ENCODE measurements around the gene ANKRD17.

GRCh38 chr4:73178389-73178788, 80.2 kb downstream of the ANKRD17 start:
- TF ChIP-seq ARNT (IDR thresholded peaks at IDR 0.05) (no peak), TAF1 (IDR thresholded peaks at IDR 0.05; ENCODE audit: control insufficient read depth, extremely low read depth, insufficient read depth, low read length, severe bottlenecking) (no peak), NFATC3 (IDR thresholded peaks at IDR 0.05) (no peak), ZNF76 (CRISPR knock-in tag; IDR thresholded peaks at IDR 0.05; ENCODE audit: borderline replicate concordance) (no peak), TOE1 (IDR thresholded peaks at IDR 0.05; ENCODE audit: borderline replicate concordance) (no peak), TOE1 (CRISPR knock-in tag; IDR thresholded peaks at IDR 0.05; ENCODE audit: borderline replicate concordance, low read depth) (no peak), ZBTB26 (CRISPR knock-in tag; IDR thresholded peaks at IDR 0.05) (no peak), POU5F1 (IDR thresholded peaks at IDR 0.05; ENCODE audit: borderline replicate concordance, low read depth, low read length, partially characterized antibody) (no peak), RFX7 (CRISPR knock-in tag; IDR thresholded peaks at IDR 0.05) (no peak), MECOM (CRISPR knock-in tag; IDR thresholded peaks at IDR 0.05) (no peak), MAX (CRISPR knock-in tag; IDR thresholded peaks at IDR 0.05) (no peak), SREBF1 (IDR thresholded peaks at IDR 0.05; ENCODE audit: borderline replicate concordance, low read depth, low read length) (no peak), ZFP1 (CRISPR knock-in tag; IDR thresholded peaks at IDR 0.05) (no peak), ZNF263 (CRISPR knock-in tag; IDR thresholded peaks at IDR 0.05; ENCODE audit: borderline replicate concordance) (no peak)
